ENCODE measurements around the gene RNFT2. TPM values are rescaled to one million over a fixed set of nuclear protein-coding genes. Genes with fewer than 3 reads are reported as not detected.

The RNFT2 gene
- total and polyA plus RNA-seq, 4 donors, result 15.3 to 47.2 (median 37.7) TPM

DNA sequence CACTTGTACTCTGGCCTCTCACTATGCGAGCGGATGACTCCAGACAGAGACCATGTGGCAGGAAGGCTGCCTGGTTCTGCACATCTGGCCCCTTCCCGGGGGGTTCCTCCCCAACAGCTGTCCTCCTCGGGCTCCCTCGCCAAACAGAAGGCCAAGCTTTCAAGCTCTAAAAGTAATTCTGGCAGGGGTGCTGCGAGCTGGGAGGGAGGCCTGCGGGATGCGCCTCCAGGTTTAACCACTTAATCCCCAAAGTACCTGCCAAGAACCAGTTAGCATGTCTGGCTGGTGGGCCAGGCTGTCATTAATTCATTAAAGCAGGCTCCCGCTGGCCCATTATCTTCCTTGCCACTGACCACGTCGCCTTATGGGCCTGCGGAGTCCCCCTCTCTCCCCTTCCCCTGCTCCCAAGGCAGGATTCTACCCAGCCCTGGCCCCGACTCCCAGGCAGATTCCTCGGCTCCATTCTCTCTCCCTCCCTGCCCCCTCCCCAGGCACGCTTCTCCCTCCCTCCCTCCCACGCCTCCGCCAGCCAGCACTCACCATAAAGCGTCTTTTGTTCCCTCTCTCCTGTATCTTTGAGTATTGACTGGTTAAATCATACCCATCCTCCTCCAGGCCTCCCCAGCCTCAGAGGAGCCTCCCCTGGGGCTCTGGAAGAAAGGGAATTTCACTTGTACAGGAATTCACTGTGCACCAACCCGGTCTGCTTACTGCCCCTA is 138.2 kb downstream of the RNFT2 start:
- Histone ChIP-seq H3K9me3 (ENCODE audit: control insufficient read depth, insufficient read depth, low read length) (no peaks in the 10 kb centered on the region), H3K4me1 (ENCODE audit: control insufficient read depth, insufficient read depth, low read length) (peaks cover 36% of the 10 kb centered on the region), H3K27ac (ENCODE audit: low read depth, low read length) (peak overlapping the region; percentile 25), H3K27me3 (ENCODE audit: control insufficient read depth, insufficient read depth, low read length) (peaks cover 46% of the 10 kb centered on the region), H3K4me3 (ENCODE audit: low read depth, low read length) (no peak overlapping the region), H3K36me3 (ENCODE audit: control insufficient read depth, insufficient read depth, low read length) (no peaks in the 10 kb centered on the region)
- DNase-seq (ENCODE audit: low read depth in 4 of 6, low spot score in 6 of 6), result peak in 2 of 6 donors; percentile 46 to 76
- 4% methylated on average over 14 of the region's 19 CpGs for WGBS (ENCODE audit: insufficient coverage)

DNA sequence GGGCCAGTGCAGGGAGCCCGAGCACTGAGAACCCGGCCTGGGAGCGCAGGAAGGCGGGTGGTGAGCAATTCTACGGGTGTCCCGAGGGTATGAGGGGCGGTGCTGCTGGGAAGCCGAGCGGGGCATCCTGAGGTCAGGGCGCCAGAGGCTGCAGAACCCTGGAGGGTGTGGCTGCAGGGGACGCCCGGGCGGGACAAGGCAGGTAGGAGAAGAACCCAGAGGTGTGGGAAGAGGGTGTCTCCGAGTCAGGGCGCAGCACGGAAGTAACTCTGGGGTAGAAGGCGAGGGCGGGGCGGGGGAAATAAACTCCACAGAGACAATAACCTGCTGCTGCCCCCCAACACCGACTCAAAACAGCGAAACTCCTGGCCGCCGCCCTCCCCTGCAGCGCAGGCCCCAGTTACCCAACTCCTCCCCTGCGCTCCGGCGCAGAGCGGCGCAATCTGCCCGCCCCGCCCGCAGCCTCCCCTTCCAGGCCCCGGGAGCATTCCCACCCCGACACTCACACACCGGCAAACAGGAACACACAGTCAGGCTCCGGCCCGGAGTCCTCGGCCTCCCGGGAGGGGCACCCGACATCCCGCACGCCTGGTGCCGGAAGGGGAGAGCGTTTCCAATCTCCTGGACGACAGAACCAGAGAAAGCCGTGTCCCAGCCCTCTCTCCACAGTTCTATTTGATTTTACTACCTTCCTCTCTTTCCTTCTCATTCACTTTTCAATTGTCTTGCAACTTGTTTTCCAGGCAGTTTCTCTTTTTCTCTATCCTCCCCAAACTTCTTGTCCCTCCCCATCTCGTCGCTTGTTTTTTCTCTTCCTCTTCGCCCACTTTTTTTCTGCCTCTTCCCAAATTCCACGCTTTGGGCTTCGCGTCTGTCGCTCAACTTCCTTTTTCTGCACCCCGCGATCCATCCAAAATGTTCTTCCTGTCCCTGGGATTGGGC is 140.7 kb downstream of the RNFT2 start:
- WGBS (ENCODE audit: insufficient coverage), result 3% methylated on average over 43 of the region's 55 CpGs
- Histone ChIP-seq H3K27me3 (ENCODE audit: control insufficient read depth, insufficient read depth, low read length) (peaks cover 69% of the 10 kb centered on the region), H3K4me1 (ENCODE audit: control insufficient read depth, insufficient read depth, low read length) (peaks cover 50% of the 10 kb centered on the region), H3K4me3 (ENCODE audit: low read depth, low read length) (peak overlapping the region; percentile 26), H3K9me3 (ENCODE audit: control insufficient read depth, insufficient read depth, low read length) (no peaks in the 10 kb centered on the region), H3K36me3 (ENCODE audit: control insufficient read depth, insufficient read depth, low read length) (no peaks in the 10 kb centered on the region), H3K27ac (ENCODE audit: low read depth, low read length) (no peak overlapping the region)
- peak in 1 of 6 donors; percentile 12 for DNase-seq (ENCODE audit: low read depth in 4 of 6, low spot score in 6 of 6)

DNA sequence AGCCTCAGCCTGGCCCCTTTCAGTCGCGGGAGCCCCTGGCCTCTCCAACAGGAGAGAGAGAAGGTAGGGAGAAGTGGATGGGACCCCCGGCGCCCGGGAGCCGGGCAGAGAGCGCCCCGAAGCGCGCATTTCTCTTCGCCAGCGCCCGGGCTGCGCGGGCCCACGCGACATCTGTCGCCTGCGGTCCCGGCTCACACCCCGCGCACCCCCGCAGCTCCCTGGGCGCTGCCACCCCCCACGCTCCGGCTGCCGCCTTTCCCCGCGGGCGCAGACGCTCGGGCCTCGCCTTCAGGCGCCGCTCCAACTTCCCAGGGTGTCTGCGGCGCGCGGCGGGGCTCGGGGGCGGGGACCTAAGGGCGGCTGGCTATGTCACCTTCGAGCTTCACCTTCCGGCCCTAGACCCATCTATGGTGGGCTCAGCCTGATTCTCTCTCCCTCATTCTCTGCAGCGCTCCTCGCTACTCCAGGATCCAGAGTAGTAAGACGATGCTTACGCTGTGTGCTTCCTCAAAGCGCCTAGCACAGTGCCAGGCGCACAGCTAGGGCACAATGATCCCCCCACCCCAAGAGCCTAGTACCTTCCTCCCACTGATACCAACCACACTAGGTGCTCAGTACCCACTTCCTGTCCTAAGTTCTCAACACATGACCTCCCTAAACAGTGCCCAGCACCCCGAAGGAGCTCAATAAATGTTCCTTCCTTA is 141.5 kb downstream of the RNFT2 start:
- peak in 1 of 6 donors; percentile 36 for DNase-seq (ENCODE audit: low read depth in 4 of 6, low spot score in 6 of 6)
- 1% methylated on average over 52 of the region's 52 CpGs for WGBS (ENCODE audit: insufficient coverage)
- Histone ChIP-seq H3K27me3 (ENCODE audit: control insufficient read depth, insufficient read depth, low read length) (peaks cover 67% of the 10 kb centered on the region), H3K4me3 (ENCODE audit: low read depth, low read length) (peak overlapping the region; percentile 26), H3K9me3 (ENCODE audit: control insufficient read depth, insufficient read depth, low read length) (no peaks in the 10 kb centered on the region), H3K27ac (ENCODE audit: low read depth, low read length) (no peak overlapping the region), H3K4me1 (ENCODE audit: control insufficient read depth, insufficient read depth, low read length) (peaks cover 50% of the 10 kb centered on the region), H3K36me3 (ENCODE audit: control insufficient read depth, insufficient read depth, low read length) (no peaks in the 10 kb centered on the region)

DNA sequence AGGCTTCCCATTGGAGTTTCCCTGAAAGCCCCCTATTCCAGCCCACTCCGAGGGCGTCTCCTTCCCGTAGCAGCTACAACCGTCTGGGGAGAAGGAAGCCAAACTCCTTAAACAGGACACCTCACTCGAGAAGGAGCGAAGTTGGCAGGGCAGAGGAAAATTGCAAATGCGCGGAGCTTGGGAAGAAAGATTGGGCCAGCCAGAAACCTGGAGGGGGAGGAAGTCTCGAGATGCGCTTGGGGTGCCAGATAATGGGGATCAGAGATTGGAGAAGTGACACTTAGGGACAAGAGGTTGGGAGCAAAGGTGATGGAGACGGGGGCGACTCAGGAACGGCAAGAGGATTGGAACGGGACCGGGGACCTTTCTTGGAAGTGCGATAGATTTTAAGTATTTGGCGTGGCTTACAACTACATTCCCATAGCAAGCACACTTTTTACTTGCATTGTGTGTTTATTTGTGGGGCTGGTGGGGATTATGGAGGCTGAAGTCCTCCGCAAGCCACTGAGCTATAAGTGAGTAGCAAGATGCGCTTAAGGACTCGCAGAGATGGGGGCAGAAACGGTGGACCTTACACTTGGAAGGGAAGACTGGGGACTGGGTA is 142.2 kb downstream of the RNFT2 start:
- Histone ChIP-seq H3K27ac (ENCODE audit: low read depth, low read length) (no peak overlapping the region), H3K36me3 (ENCODE audit: control insufficient read depth, insufficient read depth, low read length) (no peaks in the 10 kb centered on the region), H3K27me3 (ENCODE audit: control insufficient read depth, insufficient read depth, low read length) (peaks cover 67% of the 10 kb centered on the region), H3K9me3 (ENCODE audit: control insufficient read depth, insufficient read depth, low read length) (no peaks in the 10 kb centered on the region), H3K4me1 (ENCODE audit: control insufficient read depth, insufficient read depth, low read length) (peaks cover 50% of the 10 kb centered on the region), H3K4me3 (ENCODE audit: low read depth, low read length) (peak overlapping the region; percentile 18)
- 2% methylated on average over 14 of the region's 21 CpGs for WGBS (ENCODE audit: insufficient coverage)
- peak in 1 of 6 donors; percentile 19 for DNase-seq (ENCODE audit: low read depth in 4 of 6, low spot score in 6 of 6)

DNA sequence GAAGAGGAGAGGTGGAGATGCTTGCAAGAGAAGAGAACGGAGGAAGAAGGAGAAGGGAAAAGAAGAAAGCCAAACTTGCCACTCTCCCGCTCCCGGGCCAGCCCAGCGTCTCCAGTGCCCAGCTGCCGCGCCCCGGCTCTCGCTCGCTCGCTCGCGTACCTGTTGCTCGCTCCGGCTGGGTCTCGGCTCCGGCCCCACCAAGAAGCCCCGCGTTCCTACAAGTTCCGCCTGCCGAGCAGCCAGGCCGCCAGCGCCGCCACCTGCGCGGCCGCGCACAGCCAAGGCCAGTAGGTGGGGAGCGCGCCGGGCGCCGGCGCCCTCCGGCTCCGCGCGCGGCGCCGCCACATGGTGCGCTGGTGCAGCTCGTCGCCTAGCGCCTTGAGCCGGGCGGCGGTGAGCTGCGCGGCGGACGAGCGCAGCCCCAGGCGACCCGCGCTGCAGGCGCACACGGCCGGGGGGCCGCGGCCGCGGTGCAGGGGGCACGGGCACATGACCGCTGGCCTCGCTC is 142.8 kb downstream of the RNFT2 start:
- peak in 2 of 6 donors; percentile 70 to 72 for DNase-seq (ENCODE audit: low read depth in 4 of 6, low spot score in 6 of 6)
- no peak overlapping the region for H3K27ac ChIP-seq (ENCODE audit: low read depth, low read length)
- H3K9me3 ChIP-seq (ENCODE audit: control insufficient read depth, insufficient read depth, low read length), result no peaks in the 10 kb centered on the region
- under 1% methylated on average over 65 of the region's 65 CpGs for WGBS (ENCODE audit: insufficient coverage)
- peaks cover 65% of the 10 kb centered on the region for H3K27me3 ChIP-seq (ENCODE audit: control insufficient read depth, insufficient read depth, low read length)
- H3K4me3 ChIP-seq (ENCODE audit: low read depth, low read length), result peak overlapping the region; percentile 18
- H3K36me3 ChIP-seq (ENCODE audit: control insufficient read depth, insufficient read depth, low read length), result no peaks in the 10 kb centered on the region
- H3K4me1 ChIP-seq (ENCODE audit: control insufficient read depth, insufficient read depth, low read length), result peaks cover 50% of the 10 kb centered on the region

DNA sequence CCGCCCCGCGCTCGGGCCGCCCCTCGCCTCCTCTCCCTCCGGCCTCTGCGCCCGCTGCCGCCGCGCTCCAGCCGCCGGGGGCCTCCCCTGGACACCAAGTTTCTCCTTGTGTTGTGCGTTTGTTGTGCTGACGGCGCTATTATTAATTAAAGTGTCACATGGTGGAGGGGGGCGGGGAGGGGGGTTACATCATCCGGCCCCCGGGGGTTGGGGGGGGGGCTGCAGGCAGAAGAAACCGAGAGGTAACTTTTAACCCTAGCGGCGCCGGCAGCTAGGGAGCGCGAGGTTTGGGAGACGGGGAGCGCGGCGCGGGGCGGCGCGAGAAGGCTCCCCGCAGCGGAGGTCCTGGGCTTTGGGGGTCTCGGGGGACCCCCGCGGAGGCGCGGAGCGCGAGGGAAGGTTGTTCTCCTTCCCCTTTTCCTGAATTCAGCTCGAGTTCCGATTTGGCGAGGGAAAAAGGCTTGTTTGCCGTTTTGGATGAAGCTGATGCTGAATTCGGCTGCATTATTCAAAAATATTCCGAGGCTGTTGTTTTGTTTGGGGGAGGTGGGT is 143.3 kb downstream of the RNFT2 start, which contains the start of gene HRK:
TSS of gene HRK (minus strand) at position 117 of the 552 bp plus-strand sequence. CDS start 134 bp downstream, outside the sequence.
- H3K9me3 ChIP-seq (ENCODE audit: control insufficient read depth, insufficient read depth, low read length), result no peaks in the 10 kb centered on the region
- under 1% methylated on average over 30 of the region's 49 CpGs for WGBS (ENCODE audit: insufficient coverage)
- peak within 1 kb of the TSS; percentile 18 for H3K4me3 ChIP-seq (ENCODE audit: low read depth, low read length)
- peaks cover 45% of the 10 kb centered on the region for H3K4me1 ChIP-seq (ENCODE audit: control insufficient read depth, insufficient read depth, low read length)
- no peak within 1 kb of the TSS for H3K27ac ChIP-seq (ENCODE audit: low read depth, low read length)
- H3K27me3 ChIP-seq (ENCODE audit: control insufficient read depth, insufficient read depth, low read length), result peaks cover 60% of the 10 kb centered on the region
- H3K36me3 ChIP-seq (ENCODE audit: control insufficient read depth, insufficient read depth, low read length), result no peaks in the 10 kb centered on the region
- DNase-seq (ENCODE audit: low read depth in 4 of 6, low spot score in 6 of 6), result peak in 2 of 6 donors; percentile 42 to 48

DNA sequence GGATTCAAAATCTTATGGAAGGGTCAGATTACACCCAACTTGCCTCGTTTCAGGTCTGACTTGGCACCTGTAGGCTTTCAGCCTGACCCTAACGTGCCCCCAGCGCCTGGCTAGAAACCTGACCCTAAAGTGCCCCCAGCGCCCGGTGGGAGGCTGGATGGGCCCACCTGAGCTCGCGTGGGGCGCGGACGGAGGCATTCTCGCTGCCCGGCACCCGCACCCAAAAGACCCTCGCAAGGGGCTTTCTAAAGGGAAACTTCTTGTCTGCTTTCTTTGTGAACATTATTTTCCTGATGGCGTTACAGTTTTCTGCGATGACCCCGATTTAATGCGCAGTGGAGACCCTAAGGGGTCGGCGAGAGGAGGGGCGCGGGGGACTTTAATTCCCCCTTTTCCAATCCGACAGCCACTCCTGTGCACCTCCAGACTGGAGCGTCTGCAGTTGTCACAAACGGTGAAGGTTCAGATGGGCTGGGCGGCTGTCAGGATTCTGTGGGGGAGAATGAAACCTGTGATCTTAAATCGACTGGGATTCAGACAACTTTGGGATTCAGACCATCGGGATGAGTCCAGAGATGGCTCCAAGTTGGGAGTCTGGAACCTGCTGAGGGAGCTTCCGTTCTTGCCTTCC is 143.9 kb downstream of the RNFT2 start:
- H3K4me3 ChIP-seq (ENCODE audit: low read depth, low read length), result no peak overlapping the region
- no peaks in the 10 kb centered on the region for H3K36me3 ChIP-seq (ENCODE audit: control insufficient read depth, insufficient read depth, low read length)
- H3K4me1 ChIP-seq (ENCODE audit: control insufficient read depth, insufficient read depth, low read length), result peaks cover 40% of the 10 kb centered on the region
- no peak overlapping the region for H3K27ac ChIP-seq (ENCODE audit: low read depth, low read length)
- WGBS (ENCODE audit: insufficient coverage), result 4% methylated on average over 29 of the region's 29 CpGs
- no peak for DNase-seq (ENCODE audit: low read depth in 4 of 6, low spot score in 6 of 6)
- no peaks in the 10 kb centered on the region for H3K9me3 ChIP-seq (ENCODE audit: control insufficient read depth, insufficient read depth, low read length)
- H3K27me3 ChIP-seq (ENCODE audit: control insufficient read depth, insufficient read depth, low read length), result peaks cover 60% of the 10 kb centered on the region

DNA sequence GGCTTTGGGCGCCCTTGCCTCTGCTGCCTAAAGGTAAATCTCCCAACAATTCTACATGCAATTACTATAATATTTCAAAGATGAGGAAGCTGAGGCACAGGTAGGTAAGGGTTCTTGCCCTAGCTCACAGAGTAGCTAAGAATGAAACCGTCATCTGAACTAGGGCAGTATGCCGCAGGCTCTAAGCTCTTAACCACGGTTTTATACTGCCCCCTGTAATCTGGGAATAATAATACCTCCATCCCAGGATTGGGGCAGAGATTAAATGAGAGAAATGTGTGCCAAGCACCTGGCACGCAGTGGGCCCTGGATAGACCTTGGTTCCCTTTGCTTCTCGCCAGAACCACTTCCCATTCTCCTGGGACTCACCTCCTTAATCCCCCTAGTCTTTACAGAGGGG is 144.6 kb downstream of the RNFT2 start:
- DNase-seq (ENCODE audit: low read depth in 4 of 6, low spot score in 6 of 6), result peak in 2 of 6 donors; percentile 58 to 74
- Histone ChIP-seq H3K4me1 (ENCODE audit: control insufficient read depth, insufficient read depth, low read length) (peaks cover 40% of the 10 kb centered on the region), H3K27me3 (ENCODE audit: control insufficient read depth, insufficient read depth, low read length) (peaks cover 54% of the 10 kb centered on the region), H3K27ac (ENCODE audit: low read depth, low read length) (no peak overlapping the region), H3K4me3 (ENCODE audit: low read depth, low read length) (no peak overlapping the region), H3K9me3 (ENCODE audit: control insufficient read depth, insufficient read depth, low read length) (no peaks in the 10 kb centered on the region), H3K36me3 (ENCODE audit: control insufficient read depth, insufficient read depth, low read length) (no peaks in the 10 kb centered on the region)
- 60% methylated on average over 1 of the region's 6 CpGs for WGBS (ENCODE audit: insufficient coverage)

Data from spinal cord (tissue), 10 donors.